ENCODE data around the gene HMCES. TPM values are rescaled to one million over a fixed set of nuclear protein-coding genes. Genes with fewer than 3 reads are reported as not detected.

HMCES gene
- total RNA-seq, 1 donor from 2014 or later: 61.2 TPM

GRCh38 chr3:129353589-129353941 lies 74.9 kb downstream of the HMCES start:
- Mint-ChIP-seq H3K27me3 (ENCODE audit: low read depth) (no peaks in the 10 kb centered on the region), H3K27ac (ENCODE audit: unreplicated experiment) (no peak overlapping the region), H3K4me3 (no peak overlapping the region), H3K4me1 (no peaks in the 10 kb centered on the region), H3K36me3 (ENCODE audit: low read depth) (no peaks in the 10 kb centered on the region), H3K9me3 (no peaks in the 10 kb centered on the region)
- DNase-seq (ENCODE audit: low read depth, low spot score): no peak
- no peak for TF ChIP-seq CTCF (conservative IDR thresholded peaks at IDR 0.05)

Small RNA genes lying within 50 kb of the gene (microRNA-seq; reads per million reads assigned to microRNA genes)
- 1.8 reads per million for gene MIR6826

Other genes starting within 250 kb of the HMCES start
- not detected in 2 replicates for gene GP9, start 218.1 kb upstream of the HMCES start, total RNA-seq
- 9.6 and 11.4 TPM in 2 replicates for gene RAB43, start 157.1 kb upstream of the HMCES start, total RNA-seq
- 31.4 and 34.7 TPM in 2 replicates for gene ISY1, start 117.8 kb upstream of the HMCES start, total RNA-seq
- 314 and 319 TPM in 2 replicates for gene CNBP, start 95.0 kb upstream of the HMCES start, total RNA-seq
- 116 and 122 TPM in 2 replicates for gene COPG1, start 29.3 kb upstream of the HMCES start, total RNA-seq
- 3.1 and 4.0 TPM in 2 replicates for gene EFCAB12, start 149.8 kb downstream of the HMCES start, total RNA-seq
- gene MBD4, start 161.1 kb downstream of the HMCES start, total RNA-seq: 37.8 and 39.5 TPM in 2 replicates
- gene IFT122, start 161.4 kb downstream of the HMCES start, total RNA-seq: 44.9 and 49.3 TPM in 2 replicates
- gene RHO, start 249.8 kb downstream of the HMCES start, total RNA-seq: not detected in 2 replicates